Sigmoid colon (tissue), 4 donors: Measurements from ENCODE around the gene ZNF473.
"Not testable (repeated sequence)": the region's sequence is repeated elsewhere in the genome, so short reads cannot be mapped to it uniquely, and the experiment has no call there.

ENCODE experiments used
- POLR2A ChIP-seq, 2 donors: fragments of 450-650 bp; IDR thresholded peaks; one replicate each; pipeline ENCODE4 v1.6.1; 2016; ENCODE audit warnings: antibody characterized with exemption in 2 of 2, mild to moderate bottlenecking in 2 of 2, moderate library complexity in 2 of 2
- POLR2AphosphoS5 ChIP-seq, 4 donors: sonication (generic); formaldehyde crosslinking; IDR thresholded peaks; one replicate each; pipeline ENCODE4 v1.6.1; 2017; ENCODE audit warnings: antibody characterized with exemption in 4 of 4
- TF ChIP-seq, protein P1 (sequence below), 4 experiments: fragments of 450-650 bp in 3 of 4; fragments of 200-600 bp in 1 of 4; IDR thresholded peaks; one replicate each; pipeline ENCODE4 v1.5.1; 2016 to 2019; ENCODE audit warnings: antibody characterized with exemption in 4 of 4, mild to moderate bottlenecking in 3 of 4, moderate library complexity in 2 of 4

DNA sequence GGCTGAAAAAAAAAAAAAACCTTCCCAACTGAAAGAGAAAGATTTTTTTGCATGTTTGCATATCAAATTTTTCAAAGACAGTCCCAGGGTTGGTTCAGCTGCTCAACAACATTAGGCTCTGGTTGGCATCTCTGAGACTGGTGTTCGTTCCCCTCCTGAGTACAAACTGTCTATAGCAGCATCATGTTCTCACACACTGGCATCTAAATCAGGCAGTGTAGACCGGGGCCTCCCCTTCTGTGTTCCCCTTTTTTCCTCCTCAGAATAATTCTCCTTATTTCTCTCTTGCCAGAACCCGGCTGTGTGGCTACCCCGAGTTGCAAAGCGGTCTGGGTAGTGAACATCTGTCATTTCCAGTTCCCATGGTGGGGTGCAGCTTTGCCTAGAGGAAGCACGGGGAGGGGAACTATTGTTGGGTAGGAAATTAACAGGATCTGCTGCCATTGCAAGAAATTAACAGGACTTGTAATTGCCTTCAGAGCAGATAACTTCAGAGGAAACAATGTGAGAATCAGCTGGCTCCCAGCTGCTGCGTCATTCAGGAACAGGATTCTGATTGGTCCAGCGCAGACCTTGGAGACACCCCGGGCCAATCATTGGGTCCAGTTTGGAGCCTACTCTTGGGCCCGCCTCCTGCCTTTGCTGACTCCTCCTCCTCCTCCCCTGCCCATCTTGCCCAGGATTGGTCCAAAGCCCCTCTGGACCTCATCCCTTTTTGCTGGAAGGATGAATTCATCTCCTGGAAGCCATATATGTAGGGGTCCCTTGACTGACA is 51.0 kb downstream of the ZNF473 start:
- TF ChIP-seq, protein P1, sequence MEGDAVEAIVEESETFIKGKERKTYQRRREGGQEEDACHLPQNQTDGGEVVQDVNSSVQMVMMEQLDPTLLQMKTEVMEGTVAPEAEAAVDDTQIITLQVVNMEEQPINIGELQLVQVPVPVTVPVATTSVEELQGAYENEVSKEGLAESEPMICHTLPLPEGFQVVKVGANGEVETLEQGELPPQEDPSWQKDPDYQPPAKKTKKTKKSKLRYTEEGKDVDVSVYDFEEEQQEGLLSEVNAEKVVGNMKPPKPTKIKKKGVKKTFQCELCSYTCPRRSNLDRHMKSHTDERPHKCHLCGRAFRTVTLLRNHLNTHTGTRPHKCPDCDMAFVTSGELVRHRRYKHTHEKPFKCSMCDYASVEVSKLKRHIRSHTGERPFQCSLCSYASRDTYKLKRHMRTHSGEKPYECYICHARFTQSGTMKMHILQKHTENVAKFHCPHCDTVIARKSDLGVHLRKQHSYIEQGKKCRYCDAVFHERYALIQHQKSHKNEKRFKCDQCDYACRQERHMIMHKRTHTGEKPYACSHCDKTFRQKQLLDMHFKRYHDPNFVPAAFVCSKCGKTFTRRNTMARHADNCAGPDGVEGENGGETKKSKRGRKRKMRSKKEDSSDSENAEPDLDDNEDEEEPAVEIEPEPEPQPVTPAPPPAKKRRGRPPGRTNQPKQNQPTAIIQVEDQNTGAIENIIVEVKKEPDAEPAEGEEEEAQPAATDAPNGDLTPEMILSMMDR (IDR thresholded peaks at IDR 0.05) = not testable (repeated sequence)
- TF ChIP-seq POLR2AphosphoS5, POLR2A (IDR thresholded peaks at IDR 0.05): not testable (repeated sequence)
